Type B pancreatic cell (in vitro differentiated cells): Measurements from ENCODE around the gene MT1E. TPM values are rescaled to one million over a fixed set of nuclear protein-coding genes. Genes with fewer than 3 reads are reported as not detected.
A peak's percentile ranks its signal among the peaks of the same experiment; 100 is the strongest.

Source experiments
- DNase-seq: peaks from one replicate; pipeline ENCODE4 v3.0.0; 2021; ENCODE audit warnings: mixed read lengths; ENCODE audit not compliant: unreplicated experiment; ENCODE audit errors: extremely low spot score
- H3K27ac Mint-ChIP-seq: 2 replicates; pipeline ENCODE4 v1.8.0; 2021; ENCODE audit warnings: mild to moderate bottlenecking, mixed read lengths
- H3K27me3 Mint-ChIP-seq: 2 replicates; pipeline ENCODE4 v1.8.0; 2021; ENCODE audit warnings: mixed read lengths
- H3K36me3 Mint-ChIP-seq: 2 replicates; pipeline ENCODE4 v1.8.0; 2021; ENCODE audit warnings: mixed read lengths
- H3K4me1 Mint-ChIP-seq: one replicate; pipeline ENCODE4 v1.8.0; 2021; ENCODE audit warnings: mixed read lengths; ENCODE audit not compliant: unreplicated experiment
- H3K4me3 Mint-ChIP-seq: 2 replicates; pipeline ENCODE4 v1.8.0; 2021; ENCODE audit warnings: mild to moderate bottlenecking, mixed read lengths
- H3K9me3 Mint-ChIP-seq: 2 replicates; pipeline ENCODE4 v1.8.0; 2021; ENCODE audit warnings: mixed read lengths
- total RNA-seq: library from RNA; stranded (reverse); gene quantifications from 2 replicates; pipeline ENCODE4 v1.2.1, GENCODE V29; 2021; ENCODE audit warnings: low replicate concordance
- TF ChIP-seq, protein P1 (sequence below): fragments of 200-600 bp; sonication (generic); conservative IDR thresholded peaks from 2 replicates; pipeline ENCODE4 v1.5.0; 2021; ENCODE audit warnings: antibody characterized with exemption, mild to moderate bottlenecking

MT1E gene
- total RNA-seq, 1 donor from 2014 or later = 7.8 TPM

DNA sequence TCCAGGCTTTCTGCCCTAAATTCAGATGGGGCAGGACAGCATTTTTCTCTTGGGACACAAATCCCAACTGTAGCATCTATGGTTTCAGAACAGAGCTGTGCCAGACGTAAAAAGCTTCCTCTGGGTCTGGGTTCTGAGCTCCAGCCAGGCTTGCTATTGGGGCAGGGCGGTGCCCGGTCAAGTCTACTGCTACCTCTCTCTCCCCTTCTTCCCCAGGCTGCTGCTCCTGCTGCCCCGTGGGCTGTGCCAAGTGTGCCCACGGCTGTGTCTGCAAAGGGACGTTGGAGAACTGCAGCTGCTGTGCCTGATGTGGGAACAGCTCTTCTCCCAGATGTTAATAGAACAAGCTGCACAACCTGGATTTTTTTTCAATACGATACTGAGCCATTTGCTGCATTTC, 8.0 kb downstream of the MT1E start:
- no peak for DNase-seq
- H3K9me3 Mint-ChIP-seq = no peaks in the 10 kb centered on the region
- H3K4me1 Mint-ChIP-seq = peaks cover 11% of the 10 kb centered on the region
- H3K4me3 Mint-ChIP-seq = no peak overlapping the region
- no peak overlapping the region for H3K27ac Mint-ChIP-seq
- TF ChIP-seq, protein P1, sequence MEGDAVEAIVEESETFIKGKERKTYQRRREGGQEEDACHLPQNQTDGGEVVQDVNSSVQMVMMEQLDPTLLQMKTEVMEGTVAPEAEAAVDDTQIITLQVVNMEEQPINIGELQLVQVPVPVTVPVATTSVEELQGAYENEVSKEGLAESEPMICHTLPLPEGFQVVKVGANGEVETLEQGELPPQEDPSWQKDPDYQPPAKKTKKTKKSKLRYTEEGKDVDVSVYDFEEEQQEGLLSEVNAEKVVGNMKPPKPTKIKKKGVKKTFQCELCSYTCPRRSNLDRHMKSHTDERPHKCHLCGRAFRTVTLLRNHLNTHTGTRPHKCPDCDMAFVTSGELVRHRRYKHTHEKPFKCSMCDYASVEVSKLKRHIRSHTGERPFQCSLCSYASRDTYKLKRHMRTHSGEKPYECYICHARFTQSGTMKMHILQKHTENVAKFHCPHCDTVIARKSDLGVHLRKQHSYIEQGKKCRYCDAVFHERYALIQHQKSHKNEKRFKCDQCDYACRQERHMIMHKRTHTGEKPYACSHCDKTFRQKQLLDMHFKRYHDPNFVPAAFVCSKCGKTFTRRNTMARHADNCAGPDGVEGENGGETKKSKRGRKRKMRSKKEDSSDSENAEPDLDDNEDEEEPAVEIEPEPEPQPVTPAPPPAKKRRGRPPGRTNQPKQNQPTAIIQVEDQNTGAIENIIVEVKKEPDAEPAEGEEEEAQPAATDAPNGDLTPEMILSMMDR = no peak
- H3K36me3 Mint-ChIP-seq = no peaks in the 10 kb centered on the region
- peaks cover 96% of the 10 kb centered on the region for H3K27me3 Mint-ChIP-seq

DNA sequence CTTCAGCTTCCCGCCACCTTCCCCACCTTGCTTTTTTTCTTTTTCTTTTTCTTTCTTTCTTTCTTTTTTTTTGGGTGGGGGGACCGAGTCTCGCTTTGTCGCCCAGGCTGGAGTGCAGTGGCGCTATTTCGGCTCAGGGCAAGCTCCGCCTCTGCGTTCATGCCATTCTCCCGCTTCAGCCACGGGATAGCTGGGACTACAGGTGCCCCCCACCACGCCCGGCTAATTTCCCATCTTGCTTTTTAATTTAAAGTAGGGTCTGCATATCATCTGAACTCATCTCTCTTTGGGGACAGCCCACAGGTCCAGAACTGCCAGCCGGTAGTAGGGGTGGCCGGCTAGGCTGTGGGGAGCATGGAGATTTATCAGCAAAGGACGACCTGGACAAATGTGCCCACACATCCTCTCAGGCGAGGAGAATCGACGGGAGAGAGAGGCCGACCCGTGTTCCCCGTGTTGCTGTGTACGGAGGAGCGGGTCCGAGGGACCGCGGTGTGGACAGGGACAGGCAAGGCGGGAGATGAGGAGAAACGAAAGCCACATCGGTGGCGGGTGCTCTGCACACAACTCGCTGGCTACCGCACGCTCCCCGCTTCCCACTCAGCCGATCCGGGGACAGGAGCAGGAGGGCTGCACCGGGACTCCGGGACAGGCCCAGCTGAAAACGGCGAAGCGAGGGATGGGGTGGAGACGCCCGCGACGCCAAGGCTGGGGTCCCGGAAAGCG, 9.3 kb downstream of the MT1E start:
- H3K4me3 Mint-ChIP-seq = peak overlapping the region; percentile 29
- no peak overlapping the region for H3K27ac Mint-ChIP-seq
- peaks cover 9% of the 10 kb centered on the region for H3K4me1 Mint-ChIP-seq
- no peaks in the 10 kb centered on the region for H3K9me3 Mint-ChIP-seq
- TF ChIP-seq, protein P1 = no peak
- H3K36me3 Mint-ChIP-seq = no peaks in the 10 kb centered on the region
- no peak for DNase-seq
- peaks cover 96% of the 10 kb centered on the region for H3K27me3 Mint-ChIP-seq

DNA sequence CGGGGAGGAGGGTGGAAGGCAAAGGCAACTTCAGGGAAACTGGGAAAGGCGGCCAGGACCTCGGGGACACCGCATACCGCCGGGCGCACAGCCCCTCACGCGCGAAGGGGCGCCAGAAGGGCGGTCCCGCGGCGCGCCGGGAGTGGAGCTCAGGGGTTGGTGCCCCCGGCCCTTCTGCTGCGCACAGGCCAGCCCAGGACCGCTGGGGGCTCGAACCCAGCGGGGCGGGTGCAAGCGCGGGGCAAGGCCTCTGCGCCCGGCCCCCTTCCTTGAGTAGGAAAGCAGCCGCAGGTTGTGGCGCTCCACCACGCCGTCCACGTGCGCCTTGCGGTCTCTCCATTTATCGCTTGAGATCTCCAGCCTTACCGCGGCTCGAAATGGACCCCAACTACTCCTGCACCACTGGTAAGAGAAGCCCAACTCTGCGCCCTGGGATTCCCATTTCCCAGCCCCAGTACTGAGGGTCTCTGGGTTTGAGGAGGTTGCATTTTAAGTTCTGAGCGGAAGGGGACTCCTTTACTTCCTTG, 9.9 kb downstream of the MT1E start:
- H3K36me3 Mint-ChIP-seq = no peaks in the 10 kb centered on the region
- H3K4me3 Mint-ChIP-seq = no peak overlapping the region
- TF ChIP-seq, protein P1 = no peak
- peaks cover 9% of the 10 kb centered on the region for H3K4me1 Mint-ChIP-seq
- H3K27ac Mint-ChIP-seq = no peak overlapping the region
- no peak for DNase-seq
- H3K9me3 Mint-ChIP-seq = no peaks in the 10 kb centered on the region
- H3K27me3 Mint-ChIP-seq = peaks cover 96% of the 10 kb centered on the region

GRCh38 chr16:56636616-56637413, 11.2 kb downstream of the MT1E start:
- H3K4me1 Mint-ChIP-seq = peaks cover 9% of the 10 kb centered on the region
- TF ChIP-seq, protein P1 = no peak
- no peak for DNase-seq
- no peak overlapping the region for H3K4me3 Mint-ChIP-seq
- H3K36me3 Mint-ChIP-seq = no peaks in the 10 kb centered on the region
- peaks cover 96% of the 10 kb centered on the region for H3K27me3 Mint-ChIP-seq
- H3K9me3 Mint-ChIP-seq = no peaks in the 10 kb centered on the region
- H3K27ac Mint-ChIP-seq = no peak overlapping the region

GRCh38 chr16:56637814-56638750, 12.5 kb downstream of the MT1E start, which contains the start of gene MT1A:
MT1A (plus strand) TSS chr16:56638666; CDS start chr16:56638739, 73 bp downstream.
- H3K27me3 Mint-ChIP-seq = peaks cover 97% of the 10 kb centered on the region
- TF ChIP-seq, protein P1 = no peak
- no peaks in the 10 kb centered on the region for H3K36me3 Mint-ChIP-seq

More at GRCh38 chr16:56637814-56638750, 12.5 kb downstream of the MT1E start, which contains the start of gene MT1A:
- Mint-ChIP-seq H3K9me3 (no peaks in the 10 kb centered on the region), H3K27ac (no peak within 1 kb of the TSS), H3K4me3 (peak within 1 kb of the TSS; percentile 81), H3K4me1 (peaks cover 5% of the 10 kb centered on the region)
- DNase-seq = no peak
